NCI-H460 (cell line): ENCODE results near the gene TCIRG1. TPM values are rescaled to one million over a fixed set of nuclear protein-coding genes. Genes with fewer than 3 reads are reported as not detected.
"Not testable (repeated sequence)": the region's sequence is repeated elsewhere in the genome, so short reads cannot be mapped to it uniquely, and the experiment has no call there.

ENCODE experiments used
- DNase-seq: peaks from one replicate; pipeline ENCODE4 v3.0.0-alpha.2; 2016; ENCODE audit warnings: low read depth; ENCODE audit errors: extremely low read depth
- small RNA-seq, 2 experiments: library from RNA; depleted of rRNA; stranded (forward); fragments of <200 nt; gene quantifications; one replicate each; pipeline ENCODE3, GENCODE V24; 2014
- total RNA-seq: library from RNA; depleted of rRNA; stranded (reverse); fragments of >200 nt; shearing (Covaris generic); gene quantifications from 2 replicates; pipeline ENCODE4 v1.2.3, GENCODE V29; 2014; rRNA removed

The TCIRG1 gene
- total RNA-seq, 1 experiment from 2014 or later: 43.1 TPM

DNA sequence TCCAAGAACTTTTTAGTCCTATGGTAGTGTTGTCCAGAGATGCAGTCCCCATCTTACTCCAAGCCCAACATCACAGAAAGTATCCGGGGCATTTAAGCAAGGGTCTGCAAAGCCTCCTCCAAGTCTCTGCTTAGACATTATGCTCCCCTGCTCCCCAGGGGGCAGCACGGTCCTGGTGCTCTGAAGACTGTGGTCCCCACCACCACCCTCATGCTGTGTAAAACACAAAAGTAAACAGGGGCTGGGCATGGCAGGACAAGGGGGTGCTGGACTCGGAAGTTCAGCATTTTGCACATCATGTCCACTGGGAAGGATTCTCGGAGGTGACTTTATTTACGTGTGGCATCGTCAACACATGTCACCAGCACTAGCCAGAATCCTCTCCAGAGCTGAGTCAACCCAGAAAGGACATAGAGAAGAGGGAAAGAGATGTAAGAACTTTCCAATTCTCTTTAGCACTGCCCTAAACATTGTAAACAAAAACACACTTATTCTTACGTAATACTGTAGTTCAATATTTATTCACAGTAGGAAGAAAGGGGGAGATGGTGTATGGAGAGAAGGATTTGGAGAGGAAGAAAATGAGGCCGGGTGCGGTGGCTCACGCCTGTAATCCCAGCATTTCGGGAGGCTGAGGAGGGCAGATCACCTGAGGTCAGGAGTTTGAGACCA lies 37.7 kb downstream of the TCIRG1 start:
- DNase-seq: no peak

- DNase-seq: no peak
Measured at GRCh38 chr11:68077617-68078582, 39.1 kb downstream of the TCIRG1 start.

DNA sequence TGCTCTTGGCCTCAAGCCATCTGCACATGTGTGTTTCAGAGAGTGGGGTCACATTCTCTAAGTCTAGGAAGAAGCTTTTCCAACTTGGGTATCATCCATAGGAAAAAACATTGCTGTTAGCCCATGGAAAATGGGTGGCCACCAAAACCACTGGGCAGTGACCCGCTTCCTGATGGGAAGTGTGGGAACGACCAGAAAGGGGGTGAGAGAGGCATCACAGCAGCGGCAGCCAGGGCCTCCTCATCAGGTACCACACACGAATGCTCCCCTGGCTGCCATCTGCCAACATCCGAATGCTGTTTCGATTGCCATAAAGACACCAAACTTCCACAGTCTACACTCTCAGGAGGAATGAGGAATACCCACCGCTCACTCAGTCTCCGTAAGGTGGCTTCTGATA lies 42.0 kb downstream of the TCIRG1 start:
- no peak for DNase-seq

GRCh38 chr11:68081691-68082090 lies 42.9 kb downstream of the TCIRG1 start:
- DNase-seq: no peak

DNA sequence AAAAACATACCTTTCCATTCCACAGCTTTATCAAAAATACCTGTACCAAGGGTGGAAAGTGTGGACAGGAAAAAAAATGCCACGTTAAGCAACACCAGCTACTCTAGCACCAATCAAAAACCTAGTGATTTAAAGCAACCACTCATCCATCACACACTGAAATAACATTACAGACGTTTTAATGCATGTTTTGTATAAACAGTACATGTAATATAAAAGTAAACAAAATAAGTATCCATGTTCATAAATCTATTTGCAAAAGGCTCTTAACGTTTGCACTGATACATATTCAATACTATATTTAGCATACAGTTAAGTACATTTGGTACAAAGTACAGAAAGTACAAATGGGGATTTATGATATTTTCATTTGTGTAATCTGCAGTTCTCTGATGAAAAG lies 43.7 kb downstream of the TCIRG1 start:
- DNase-seq: no peak

GRCh38 chr11:68083517-68083916 lies 44.7 kb downstream of the TCIRG1 start:
- DNase-seq: no peak

GRCh38 chr11:68089679-68090078 lies 50.9 kb downstream of the TCIRG1 start:
- no peak for DNase-seq

- no peak for DNase-seq
Measured at GRCh38 chr11:68090287-68090686, 51.5 kb downstream of the TCIRG1 start.

- no peak for DNase-seq
Measured at GRCh38 chr11:68090706-68091105, 51.9 kb downstream of the TCIRG1 start.

- no peak for DNase-seq
Measured at GRCh38 chr11:68092411-68092810, 53.6 kb downstream of the TCIRG1 start.

GRCh38 chr11:68092946-68093345 lies 54.1 kb downstream of the TCIRG1 start:
- DNase-seq: not testable (repeated sequence)

- DNase-seq: no peak
Measured at GRCh38 chr11:68093565-68093964, 54.7 kb downstream of the TCIRG1 start.

DNA sequence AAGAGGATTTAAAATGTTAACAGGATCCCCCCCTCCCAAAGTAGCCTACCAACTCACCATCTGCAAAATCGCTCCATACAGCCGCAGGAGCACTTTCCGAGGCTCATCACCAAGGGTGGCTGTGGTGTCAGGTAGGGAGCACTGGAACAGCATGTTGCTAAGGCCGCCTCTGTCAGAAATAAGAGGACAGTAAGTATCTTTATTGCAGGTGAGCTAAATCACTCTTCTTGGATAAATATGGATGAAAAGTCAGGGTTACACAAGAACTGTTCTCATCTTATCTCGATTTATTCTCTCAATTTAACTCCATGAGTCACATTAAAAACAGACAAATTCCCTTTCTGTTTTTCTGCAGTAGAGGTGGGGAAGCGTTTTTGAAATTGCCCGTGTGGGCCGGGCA lies 58.1 kb downstream of the TCIRG1 start:
- DNase-seq: no peak

DNA sequence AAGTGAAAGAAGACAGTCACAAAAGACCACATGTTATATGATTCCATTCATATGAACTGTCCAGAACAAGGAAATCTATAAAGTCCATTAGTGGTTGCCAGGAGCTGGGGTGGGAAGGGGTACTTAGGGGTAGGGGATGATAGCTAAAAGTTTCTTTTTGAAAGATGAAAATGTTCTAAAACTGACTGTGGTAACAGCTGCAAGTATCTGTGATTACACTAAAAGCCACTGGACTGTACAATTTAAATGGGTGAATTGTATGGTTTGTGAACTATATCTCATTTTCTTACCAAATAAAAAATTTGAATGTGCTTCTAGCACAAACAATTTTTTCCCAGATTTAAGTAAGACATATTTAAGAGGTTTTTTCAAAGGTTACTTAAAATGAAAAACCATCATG lies 60.2 kb downstream of the TCIRG1 start:
- no peak for DNase-seq

- DNase-seq: no peak
Measured at GRCh38 chr11:68099474-68100405, 60.9 kb downstream of the TCIRG1 start.

Small RNA genes lying within 50 kb of the gene (small RNA-seq; reads per million reads assigned to genes)
- 0 to 0.12 reads per million in 2 experiments for gene MIR6753

Other genes with a start within 250 kb of the TCIRG1 start
- gene UNC93B1, start 34.9 kb upstream of the TCIRG1 start, total RNA-seq: 15.1 and 20.3 TPM in 2 replicates
- gene ALDH3B1, start 28.7 kb upstream of the TCIRG1 start, total RNA-seq: 60.8 and 64.5 TPM in 2 replicates
- 150 and 177 TPM in 2 replicates for gene NDUFS8, start 8.3 kb upstream of the TCIRG1 start, total RNA-seq
- gene CHKA, start 82.4 kb downstream of the TCIRG1 start, total RNA-seq: 9.0 and 11.1 TPM in 2 replicates
- gene KMT5B, start 174.3 kb downstream of the TCIRG1 start, total RNA-seq: 16.7 and 21.2 TPM in 2 replicates
- gene C11orf24, start 232.9 kb downstream of the TCIRG1 start, total RNA-seq: 31.5 and 34.5 TPM in 2 replicates